Measurements from ENCODE around the gene G6PC1.
A peak's percentile ranks its signal among the peaks of the same experiment; 100 is the strongest.
"Not testable (repeated sequence)": the region's sequence is repeated elsewhere in the genome, so short reads cannot be mapped to it uniquely, and the experiment has no call there.

The G6PC1 gene

GRCh38 chr17:42901535-42902229 lies 1.1 kb downstream of the G6PC1 start:
- no peak for DNase-seq (ENCODE audit: low spot score)

GRCh38 chr17:42904110-42904469 lies 3.5 kb downstream of the G6PC1 start:
- no peak for DNase-seq (ENCODE audit: low spot score)

GRCh38 chr17:42906772-42907446 lies 6.3 kb downstream of the G6PC1 start:
- DNase-seq (ENCODE audit: low spot score) = no peak

- DNase-seq (ENCODE audit: low spot score) = no peak
Observed at GRCh38 chr17:42908872-42909700, 8.5 kb downstream of the G6PC1 start.

GRCh38 chr17:42913522-42913921 lies 12.9 kb downstream of the G6PC1 start:
- no peak for DNase-seq (ENCODE audit: low spot score)

- no peak for DNase-seq (ENCODE audit: low spot score)
Observed at GRCh38 chr17:42913981-42914617, 13.5 kb downstream of the G6PC1 start.

GRCh38 chr17:42915288-42915687 lies 14.7 kb downstream of the G6PC1 start:
- not testable (repeated sequence) for DNase-seq (ENCODE audit: low spot score)

GRCh38 chr17:42916388-42917235 lies 16.0 kb downstream of the G6PC1 start:
- DNase-seq (ENCODE audit: low spot score) = not testable (repeated sequence)

- DNase-seq (ENCODE audit: low spot score) = no peak
Observed at GRCh38 chr17:42917236-42917603, 16.6 kb downstream of the G6PC1 start.

GRCh38 chr17:42918902-42919521 lies 18.4 kb downstream of the G6PC1 start:
- no peak for DNase-seq (ENCODE audit: low spot score)

GRCh38 chr17:42919522-42920077 lies 19.0 kb downstream of the G6PC1 start:
- DNase-seq (ENCODE audit: low spot score) = not testable (repeated sequence)

GRCh38 chr17:42920106-42920900 lies 19.7 kb downstream of the G6PC1 start:
- no peak for DNase-seq (ENCODE audit: low spot score)

GRCh38 chr17:42920922-42921321 lies 20.3 kb downstream of the G6PC1 start:
- no peak for DNase-seq (ENCODE audit: low spot score)

GRCh38 chr17:42922294-42922693 lies 21.7 kb downstream of the G6PC1 start:
- DNase-seq (ENCODE audit: low spot score) = no peak

GRCh38 chr17:42923472-42923871 lies 22.9 kb downstream of the G6PC1 start:
- DNase-seq (ENCODE audit: low spot score) = not testable (repeated sequence)

GRCh38 chr17:42924891-42925290 lies 24.3 kb downstream of the G6PC1 start:
- DNase-seq (ENCODE audit: low spot score) = no peak

- peak; percentile 8 for DNase-seq (ENCODE audit: low spot score)
Observed at GRCh38 chr17:42928714-42929496, 28.3 kb downstream of the G6PC1 start.

- DNase-seq (ENCODE audit: low spot score) = no peak
Observed at GRCh38 chr17:42929497-42929844, 28.9 kb downstream of the G6PC1 start.
